GM20000 (cell line): ENCODE data around the gene GAS5.
"Not testable (repeated sequence)": the region's sequence is repeated elsewhere in the genome, so short reads cannot be mapped to it uniquely, and the experiment has no call there.

Source experiments
- DNase-seq: peaks from one replicate; pipeline ENCODE4 v3.0.0; 2012; ENCODE audit warnings: low spot score
- CTCF ChIP-seq: IDR thresholded peaks from 2 replicates; pipeline ENCODE4 v1.5.1; 2012; ENCODE audit warnings: mild to moderate bottlenecking, control low read depth; ENCODE audit errors: extremely low read depth, missing control alignments

Gene GAS5

GRCh38 chr1:173863224-173864161 is 4.3 kb downstream of the GAS5 start:
- TF ChIP-seq CTCF, result no peak
- no peak for DNase-seq

GRCh38 chr1:173862769-173863223 is 5.0 kb downstream of the GAS5 start:
- no peak for TF ChIP-seq CTCF
- DNase-seq, result no peak

DNA sequence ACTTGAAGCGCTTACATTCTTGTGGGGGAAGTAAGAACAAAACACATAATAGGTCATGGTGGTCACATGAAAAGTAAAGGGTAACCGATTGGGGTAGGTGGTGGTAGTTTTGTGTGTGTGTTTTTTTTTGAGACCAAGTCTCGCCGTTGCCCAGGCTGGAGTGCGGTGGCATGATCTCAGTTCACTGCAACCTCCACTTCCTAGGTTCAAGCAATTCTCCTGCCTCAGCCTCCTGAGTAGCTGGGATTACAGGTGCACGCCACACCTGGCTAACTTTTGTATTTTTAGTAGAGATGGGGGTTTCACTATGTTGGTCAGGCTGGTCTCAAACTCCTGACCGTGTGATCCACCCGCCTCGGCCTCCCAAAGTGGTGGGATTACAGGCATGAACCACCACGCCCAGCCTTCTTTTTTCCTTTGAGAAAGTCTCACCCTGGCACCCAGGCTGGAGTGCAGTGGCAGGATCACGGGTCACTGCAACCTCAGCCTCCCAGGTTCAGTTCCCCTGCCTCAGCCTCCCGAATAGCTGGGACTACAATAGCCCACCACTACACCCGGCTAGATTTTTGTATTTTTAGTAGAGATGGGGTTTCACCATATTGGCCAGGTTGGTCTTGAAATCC is 5.5 kb downstream of the GAS5 start:
- not testable (repeated sequence) for DNase-seq

GRCh38 chr1:173861731-173862145 is 6.1 kb downstream of the GAS5 start:
- no peak for TF ChIP-seq CTCF
- no peak for DNase-seq

GRCh38 chr1:173860065-173860464 is 7.7 kb downstream of the GAS5 start:
- no peak for TF ChIP-seq CTCF
- DNase-seq, result no peak

GRCh38 chr1:173859547-173859946 is 8.2 kb downstream of the GAS5 start:
- not testable (repeated sequence) for DNase-seq

- DNase-seq, result no peak
- TF ChIP-seq CTCF, result no peak
Measured at GRCh38 chr1:173857363-173857917, 10.3 kb downstream of the GAS5 start.

DNA sequence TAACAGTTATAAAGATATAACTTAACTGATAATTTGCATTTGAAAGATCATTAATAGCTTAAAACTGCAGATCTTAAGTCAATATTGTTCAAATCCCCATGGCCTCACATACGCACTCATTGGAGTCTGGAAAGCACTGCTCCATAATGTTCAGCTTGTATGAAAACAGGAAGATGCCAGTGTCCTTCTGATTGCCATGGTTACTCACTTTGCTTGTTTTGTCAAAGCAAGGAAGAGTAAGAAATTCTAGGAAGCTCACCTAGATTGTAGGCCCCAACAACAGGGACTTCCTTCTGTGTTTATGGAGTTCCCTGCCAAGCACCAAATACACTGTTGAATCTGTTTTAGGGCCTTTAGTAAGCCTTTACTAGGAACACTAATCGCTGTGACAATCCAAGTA is 10.9 kb downstream of the GAS5 start:
- no peak for DNase-seq
- TF ChIP-seq CTCF, result no peak
